ENCODE data around the gene TPPP2. TPM values are rescaled to one million over a fixed set of nuclear protein-coding genes. Genes with fewer than 3 reads are reported as not detected.

The TPPP2 gene
- total and polyA plus RNA-seq, 9 of the 15 experiments (the other 6 are each of a cell fraction or from before 2014, with no cell fraction given), result 0.18 TPM; not detected in 8

GRCh38 chr14:21025371-21026273 lies 4.4 kb upstream of the TPPP2 start:
- no peaks in the 10 kb centered on the region for H4K20me1 ChIP-seq (replicated peaks; ENCODE audit: control insufficient read depth, insufficient read depth, low read length)
- ATAC-seq (peak; percentile 27), FAIRE-seq (peak; percentile 37), DNase-seq (ENCODE audit: extremely low read depth in 1 of 4, low spot score in 3 of 4) (peak; percentile 53 to 66 (median 62))
- CTCF ChIA-PET (ENCODE audit: low intra/inter-chr PET ratio), result no interaction called here
- peak overlapping the region; percentile 71 to 92 for H3K9ac ChIP-seq (ENCODE audit: insufficient read depth in 1 of 2, low read depth in 2 of 2, low read length in 2 of 2)
- POLR2A ChIA-PET, result interaction anchor here (0.6 to 2.6 kb wide), 4 partner anchors 11 to 286 kb away, joined by 3 to 12 read pairs (median 3); no protein-coding TSS in a partner anchor
- H3K27ac ChIP-seq (ENCODE audit: extremely low read depth, low read depth, low read length), result peak overlapping the region; percentile 80
- BruUV-seq (replicated peaks), result no TSS peak
- no peaks in the 10 kb centered on the region for H3K27me3 ChIP-seq (ENCODE audit: control insufficient read depth in 2 of 2, insufficient read depth in 2 of 2, low read length in 2 of 2)
- H3K79me2 ChIP-seq (ENCODE audit: control insufficient read depth, insufficient read depth, low read length), result peaks cover 21% of the 10 kb centered on the region
- H3K4me1 ChIP-seq (replicated peaks in 1 of 2; ENCODE audit: control insufficient read depth in 2 of 2, insufficient read depth in 2 of 2, low read length in 2 of 2), result peaks cover 35 to 39% of the 10 kb centered on the region in 2 experiments
- peak overlapping the region; percentile 66 for H3K4me3 ChIP-seq
- 16% methylated on average over 11 of the region's 58 CpGs for WGBS (ENCODE audit: insufficient coverage, low coverage, missing lambda C conversion rate)
- no peaks in the 10 kb centered on the region for H3K9me3 ChIP-seq (replicated peaks; ENCODE audit: control insufficient read depth, insufficient read depth, low read depth, low read length)
- H3K36me3 ChIP-seq (ENCODE audit: control insufficient read depth, insufficient read depth, low read length), result peaks cover 11% of the 10 kb centered on the region; the same call in 1 of the 3 replicates
- in situ Hi-C loops (cut with MboI), result no loop called here
- H3K9me1 ChIP-seq (ENCODE audit: control insufficient read depth, insufficient read depth, low read length), result peaks cover 2% of the 10 kb centered on the region
- intact Hi-C loops (cut with micrococcal nuclease), result no loop called here
- peak overlapping the region; percentile 76 for H3K4me2 ChIP-seq (ENCODE audit: insufficient read depth, low read length)
- peak overlapping the region; percentile 81 for H2AFZ ChIP-seq (ENCODE audit: low read depth, low read length)
- no peak for TF ChIP-seq TAL1 (IDR thresholded peaks at IDR 0.05)
- TF ChIP-seq RBFOX2 (IDR thresholded peaks at IDR 0.05; ENCODE audit: low read depth, low read length), result peak; percentile 58
- no peak for TF ChIP-seq ZKSCAN1 (IDR thresholded peaks at IDR 0.05; ENCODE audit: low read depth, low read length)
- TF ChIP-seq PTTG1 (tag; IDR thresholded peaks at IDR 0.05; ENCODE audit: low read depth), result no peak
- no peak for TF ChIP-seq LCOR (CRISPR knock-in tag; IDR thresholded peaks at IDR 0.05)
- TF ChIP-seq GATAD2A (IDR thresholded peaks at IDR 0.05), result no peak
- no peak for TF ChIP-seq ZNF449 (CRISPR knock-in tag; IDR thresholded peaks at IDR 0.05)
- peak; percentile 62; the same call in 1 of the 2 replicates for TF ChIP-seq ZBTB7A (IDR thresholded peaks at IDR 0.05; ENCODE audit: borderline replicate concordance, control insufficient read depth, low read depth, low read length)
- no peak for TF ChIP-seq XRCC5 (IDR thresholded peaks at IDR 0.05; ENCODE audit: low read depth, low read length)
- no peak for TF ChIP-seq ZNF354B (CRISPR knock-in tag; IDR thresholded peaks at IDR 0.05)
- no peak for TF ChIP-seq CCNT2 (IDR thresholded peaks at IDR 0.05; ENCODE audit: borderline replicate concordance, extremely low read depth, insufficient read length, low read depth, low read length)
- no peak for TF ChIP-seq ZC3H4 (CRISPR knock-in tag; IDR thresholded peaks at IDR 0.05; ENCODE audit: borderline replicate concordance)
- peak; percentile 50; the same call in 1 of the 2 replicates for TF ChIP-seq L3MBTL2 (IDR thresholded peaks at IDR 0.05)
- TF ChIP-seq CXXC5 (CRISPR knock-in tag; IDR thresholded peaks at IDR 0.05), result peak; percentile 6; the same call in 1 of the 2 replicates
- TF ChIP-seq HDAC8 (tag; IDR thresholded peaks at IDR 0.05), result no peak
- no peak for TF ChIP-seq ASH1L (IDR thresholded peaks at IDR 0.05; ENCODE audit: borderline replicate concordance, low read depth, partially characterized antibody)

All from K562 (cell line).